A549 (cell line): Measurements from ENCODE around the gene MT2A.

Experiments used
- HOXB13 ChIP-seq: fragments of 250-450 bp; sonication (Bioruptor Pico); IDR thresholded peaks from 2 replicates; pipeline ENCODE4 v1.5.0; 2020; ENCODE audit warnings: low read depth, mild to moderate bottlenecking, moderate library complexity
- JUN ChIP-seq, 2 experiments: fragments of >200 bp; sonication (Bioruptor Twin); formaldehyde crosslinking; IDR thresholded peaks; 2 replicates in 1 of 2; 3 replicates in 1 of 2; pipeline ENCODE4 v1.6.1; 2016 to 2017
- KDM5A ChIP-seq: fragments of 200-600 bp; sonication (generic); IDR thresholded peaks from 2 replicates; pipeline ENCODE4 v1.6.1; 2016; ENCODE audit warnings: antibody characterized with exemption, mild to moderate bottlenecking
- MAZ ChIP-seq: fragments of 150-350 bp; IDR thresholded peaks from 2 replicates; pipeline ENCODE4 v1.6.1; 2014; ENCODE audit warnings: antibody characterized with exemption, low read depth, low read length, borderline replicate concordance
- POLR2A ChIP-seq: IDR thresholded peaks from 2 replicates; pipeline ENCODE4 v1.6.1; 2012; ENCODE audit warnings: mild to moderate bottlenecking, low read length
- TF ChIP-seq, protein P1 (sequence below): fragments of >200 bp; sonication (Bioruptor Twin); formaldehyde crosslinking; IDR thresholded peaks from 3 replicates; pipeline ENCODE4 v1.5.1; 2016
- TF ChIP-seq, protein P2 (sequence below): IDR thresholded peaks from 2 replicates; pipeline ENCODE4 v1.6.1; 2012

DNA sequence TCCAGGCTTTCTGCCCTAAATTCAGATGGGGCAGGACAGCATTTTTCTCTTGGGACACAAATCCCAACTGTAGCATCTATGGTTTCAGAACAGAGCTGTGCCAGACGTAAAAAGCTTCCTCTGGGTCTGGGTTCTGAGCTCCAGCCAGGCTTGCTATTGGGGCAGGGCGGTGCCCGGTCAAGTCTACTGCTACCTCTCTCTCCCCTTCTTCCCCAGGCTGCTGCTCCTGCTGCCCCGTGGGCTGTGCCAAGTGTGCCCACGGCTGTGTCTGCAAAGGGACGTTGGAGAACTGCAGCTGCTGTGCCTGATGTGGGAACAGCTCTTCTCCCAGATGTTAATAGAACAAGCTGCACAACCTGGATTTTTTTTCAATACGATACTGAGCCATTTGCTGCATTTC is 25.2 kb downstream of the MT2A start:
- TF ChIP-seq POLR2A: no peak
- TF ChIP-seq, protein P1, sequence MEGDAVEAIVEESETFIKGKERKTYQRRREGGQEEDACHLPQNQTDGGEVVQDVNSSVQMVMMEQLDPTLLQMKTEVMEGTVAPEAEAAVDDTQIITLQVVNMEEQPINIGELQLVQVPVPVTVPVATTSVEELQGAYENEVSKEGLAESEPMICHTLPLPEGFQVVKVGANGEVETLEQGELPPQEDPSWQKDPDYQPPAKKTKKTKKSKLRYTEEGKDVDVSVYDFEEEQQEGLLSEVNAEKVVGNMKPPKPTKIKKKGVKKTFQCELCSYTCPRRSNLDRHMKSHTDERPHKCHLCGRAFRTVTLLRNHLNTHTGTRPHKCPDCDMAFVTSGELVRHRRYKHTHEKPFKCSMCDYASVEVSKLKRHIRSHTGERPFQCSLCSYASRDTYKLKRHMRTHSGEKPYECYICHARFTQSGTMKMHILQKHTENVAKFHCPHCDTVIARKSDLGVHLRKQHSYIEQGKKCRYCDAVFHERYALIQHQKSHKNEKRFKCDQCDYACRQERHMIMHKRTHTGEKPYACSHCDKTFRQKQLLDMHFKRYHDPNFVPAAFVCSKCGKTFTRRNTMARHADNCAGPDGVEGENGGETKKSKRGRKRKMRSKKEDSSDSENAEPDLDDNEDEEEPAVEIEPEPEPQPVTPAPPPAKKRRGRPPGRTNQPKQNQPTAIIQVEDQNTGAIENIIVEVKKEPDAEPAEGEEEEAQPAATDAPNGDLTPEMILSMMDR: no peak
- TF ChIP-seq, protein P2, sequence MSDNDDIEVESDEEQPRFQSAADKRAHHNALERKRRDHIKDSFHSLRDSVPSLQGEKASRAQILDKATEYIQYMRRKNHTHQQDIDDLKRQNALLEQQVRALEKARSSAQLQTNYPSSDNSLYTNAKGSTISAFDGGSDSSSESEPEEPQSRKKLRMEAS: no peak
- TF ChIP-seq MAZ: no peak
- TF ChIP-seq JUN (IDR thresholded peaks at IDR 0.05): no peak
- no peak for TF ChIP-seq HOXB13
- TF ChIP-seq KDM5A: no peak
